ENCODE data around the gene MREG. TPM values are rescaled to one million over a fixed set of nuclear protein-coding genes. Genes with fewer than 3 reads are reported as not detected.

Gene MREG
- total and polyA plus RNA-seq, 12 donors: 3.1 to 14.4 (median 6.3) TPM

DNA sequence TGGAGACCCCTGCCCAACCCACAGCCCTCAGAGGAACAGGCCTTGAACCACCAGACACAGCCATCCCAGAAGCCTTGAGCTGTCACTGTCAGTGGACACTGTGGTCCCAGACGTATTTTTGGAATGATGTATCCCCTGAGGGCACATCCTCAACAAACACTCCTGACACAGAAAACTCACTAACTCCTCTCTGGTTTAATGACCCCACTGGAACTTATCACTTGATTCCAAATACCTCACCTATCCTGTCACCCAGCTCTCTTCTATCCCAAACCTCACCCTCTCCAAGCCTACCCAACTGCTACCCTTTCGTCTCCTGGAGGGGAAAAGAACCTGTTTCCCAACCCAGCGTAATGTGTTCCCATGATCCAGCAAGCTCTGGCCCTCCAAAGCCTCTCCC lies 111.6 kb downstream of the MREG start:
- H3K36me3 ChIP-seq (replicated peaks in 1 of 2): no peaks in the 10 kb centered on the region
- intact Hi-C loops (cut with DNase I): no loop called here

DNA sequence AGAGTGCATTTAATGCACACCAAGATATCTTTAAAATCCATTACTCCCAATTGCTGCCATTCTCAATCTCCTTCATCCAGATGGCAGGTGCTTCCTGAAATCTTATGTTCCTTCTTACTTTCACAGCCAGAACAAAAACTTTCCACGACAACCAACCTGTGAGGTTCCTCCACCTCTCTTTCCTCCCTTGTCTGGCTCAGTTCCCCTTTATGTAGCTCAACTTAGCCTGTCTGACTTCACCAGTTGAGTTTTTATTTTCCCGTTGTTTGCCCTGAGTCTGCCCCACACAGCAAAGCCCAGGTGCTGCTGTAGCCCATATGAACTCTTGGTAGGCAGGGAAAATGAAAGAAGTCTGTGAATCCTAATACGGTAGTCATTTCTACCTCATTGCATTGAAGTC lies 112.5 kb downstream of the MREG start:
- intact Hi-C loops (cut with DNase I): no loop called here
- 65 to 75% (median 69%) methylated on average over 3 of the region's 3 CpGs for WGBS, 4 donors

More for the DNA sequence above, 111.6 kb downstream of the MREG start:
- Histone ChIP-seq H3K27me3 (no peaks in the 10 kb centered on the region), H3K9me3 (replicated peaks in 1 of 3) (no peaks in the 10 kb centered on the region), H3K4me3 (no peak overlapping the region), H3K27ac (no peak overlapping the region), H3K4me1 (replicated peaks in 1 of 2) (no peaks in the 10 kb centered on the region)
- TF ChIP-seq POLR2A (IDR thresholded peaks at IDR 0.05): no peak
- TF ChIP-seq, protein P1, sequence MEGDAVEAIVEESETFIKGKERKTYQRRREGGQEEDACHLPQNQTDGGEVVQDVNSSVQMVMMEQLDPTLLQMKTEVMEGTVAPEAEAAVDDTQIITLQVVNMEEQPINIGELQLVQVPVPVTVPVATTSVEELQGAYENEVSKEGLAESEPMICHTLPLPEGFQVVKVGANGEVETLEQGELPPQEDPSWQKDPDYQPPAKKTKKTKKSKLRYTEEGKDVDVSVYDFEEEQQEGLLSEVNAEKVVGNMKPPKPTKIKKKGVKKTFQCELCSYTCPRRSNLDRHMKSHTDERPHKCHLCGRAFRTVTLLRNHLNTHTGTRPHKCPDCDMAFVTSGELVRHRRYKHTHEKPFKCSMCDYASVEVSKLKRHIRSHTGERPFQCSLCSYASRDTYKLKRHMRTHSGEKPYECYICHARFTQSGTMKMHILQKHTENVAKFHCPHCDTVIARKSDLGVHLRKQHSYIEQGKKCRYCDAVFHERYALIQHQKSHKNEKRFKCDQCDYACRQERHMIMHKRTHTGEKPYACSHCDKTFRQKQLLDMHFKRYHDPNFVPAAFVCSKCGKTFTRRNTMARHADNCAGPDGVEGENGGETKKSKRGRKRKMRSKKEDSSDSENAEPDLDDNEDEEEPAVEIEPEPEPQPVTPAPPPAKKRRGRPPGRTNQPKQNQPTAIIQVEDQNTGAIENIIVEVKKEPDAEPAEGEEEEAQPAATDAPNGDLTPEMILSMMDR (IDR thresholded peaks at IDR 0.05): no peak
- DNase-seq: no peak
- WGBS, 4 donors: 56 to 88% (median 84%) methylated on average over 3 of the region's 3 CpGs

DNA sequence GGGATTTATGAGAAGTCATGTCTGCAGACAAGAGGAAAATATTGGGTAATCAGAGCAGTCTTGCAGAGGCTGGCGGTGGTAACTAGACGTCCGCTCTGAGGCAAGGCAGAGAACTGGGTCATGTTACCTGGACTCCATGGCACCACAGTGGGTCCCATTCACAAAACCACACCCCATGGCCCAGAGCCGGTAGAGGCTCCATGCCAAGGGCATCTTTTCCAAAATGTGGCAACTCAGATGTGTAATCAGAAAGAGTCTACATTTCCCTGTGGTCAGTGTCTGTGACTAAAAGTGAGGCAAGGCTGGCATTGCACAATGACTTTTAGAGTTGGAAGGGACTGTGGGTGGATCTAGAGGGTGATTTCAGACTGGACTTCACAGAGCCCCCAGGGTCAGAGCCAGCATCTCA lies 113.1 kb downstream of the MREG start:
- H3K36me3 ChIP-seq (replicated peaks in 1 of 2): no peaks in the 10 kb centered on the region
- no peaks in the 10 kb centered on the region for H3K9me3 ChIP-seq (replicated peaks in 1 of 3)
- H3K4me1 ChIP-seq (replicated peaks in 1 of 2): no peaks in the 10 kb centered on the region
- peak overlapping the region in 1 of 5 donors; percentile 48 for H3K27ac ChIP-seq
- 73 to 78% (median 75%) methylated on average over 4 of the region's 4 CpGs; no CpG with 5 or more reads in 1 of the 4 donors for WGBS, 4 donors
- TF ChIP-seq, protein P1 (IDR thresholded peaks at IDR 0.05): no peak
- TF ChIP-seq POLR2A (IDR thresholded peaks at IDR 0.05): no peak
- H3K4me3 ChIP-seq: no peak overlapping the region
- intact Hi-C loops (cut with DNase I): no loop called here
- DNase-seq: peak in 5 of 7 donors; percentile 10 to 56 (median 47)
- no peaks in the 10 kb centered on the region for H3K27me3 ChIP-seq

More for the DNA sequence above, 112.5 kb downstream of the MREG start:
- Histone ChIP-seq H3K9me3 (replicated peaks in 1 of 3) (no peaks in the 10 kb centered on the region), H3K27ac (peak overlapping the region in 1 of 5 donors; percentile 48), H3K36me3 (replicated peaks in 1 of 2) (no peaks in the 10 kb centered on the region), H3K4me1 (replicated peaks in 1 of 2) (no peaks in the 10 kb centered on the region), H3K4me3 (no peak overlapping the region), H3K27me3 (no peaks in the 10 kb centered on the region)
- TF ChIP-seq, protein P1 (IDR thresholded peaks at IDR 0.05): no peak
- TF ChIP-seq POLR2A (IDR thresholded peaks at IDR 0.05): no peak
- no peak for DNase-seq

DNA sequence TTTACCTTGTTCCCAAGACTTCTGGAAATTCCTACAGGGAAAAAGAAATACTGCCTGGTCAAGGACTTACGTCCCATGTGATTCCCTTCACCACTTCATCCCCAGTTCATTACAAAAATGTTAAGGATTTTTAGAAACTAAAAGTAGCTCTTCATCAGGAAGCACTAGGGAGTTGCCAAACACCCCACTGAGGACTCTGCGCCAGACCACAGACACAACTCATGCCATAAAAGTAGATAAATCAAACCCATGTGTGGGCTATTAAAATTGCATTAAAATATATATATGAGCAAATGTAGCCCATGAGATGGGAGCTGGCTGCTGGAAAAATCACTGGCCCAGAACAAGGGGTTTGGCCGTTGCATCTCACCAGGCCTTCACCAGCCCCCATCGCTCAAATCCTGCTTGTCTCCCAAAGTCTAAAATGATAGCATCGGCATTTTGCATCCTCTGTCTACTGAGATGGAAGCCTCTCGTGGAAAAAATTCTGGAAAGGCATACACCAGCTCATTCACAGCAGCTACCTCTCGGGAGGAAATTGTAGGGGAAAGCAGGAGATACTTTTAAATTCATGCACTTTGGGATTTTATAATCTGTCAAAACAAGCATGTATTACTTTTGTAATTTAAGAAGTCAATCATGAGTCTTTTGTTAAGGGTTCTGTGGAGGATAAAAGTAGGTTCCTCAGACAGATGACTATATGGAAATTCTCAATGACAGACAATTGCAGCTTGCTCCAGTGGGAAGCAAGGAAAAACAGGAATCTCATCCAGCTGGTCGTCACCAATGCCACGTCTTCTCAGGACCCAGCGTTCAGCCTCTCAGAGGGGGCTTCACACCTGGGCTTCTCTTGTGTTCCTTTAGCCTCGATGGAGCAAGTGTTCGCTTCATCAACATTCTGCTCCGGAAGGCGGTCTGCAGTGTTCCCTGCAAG lies 113.9 kb downstream of the MREG start:
- Histone ChIP-seq H3K27me3 (no peaks in the 10 kb centered on the region), H3K27ac (no peak overlapping the region), H3K36me3 (replicated peaks in 1 of 2) (no peaks in the 10 kb centered on the region), H3K4me1 (replicated peaks in 1 of 2) (no peaks in the 10 kb centered on the region), H3K4me3 (no peak overlapping the region), H3K9me3 (replicated peaks in 1 of 3) (no peaks in the 10 kb centered on the region)
- WGBS, 4 donors: 82 to 93% (median 84%) methylated on average over 11 to 14 of the region's 14 CpGs
- intact Hi-C loops (cut with DNase I): no loop called here
- TF ChIP-seq, protein P1 (IDR thresholded peaks at IDR 0.05): no peak
- TF ChIP-seq POLR2A (IDR thresholded peaks at IDR 0.05): no peak
- no peak for DNase-seq
